Measurements from ENCODE around the gene LIMCH1.

- no peak for TF ChIP-seq POLR2AphosphoS5 (IDR thresholded peaks at IDR 0.05; ENCODE audit: low read depth, low read length)
- no peak for TF ChIP-seq POLR2A (IDR thresholded peaks at IDR 0.05; ENCODE audit: low read depth, low read length)
Measured at GRCh38 chr4:41575207-41575606, 37.2 kb downstream of the LIMCH1 start.
